Activated CD8-positive, alpha-beta memory T cell treated with anti-CD3 and anti-CD28 coated beads for 4 hours (primary cell): ENCODE data around the gene ERGIC1.

ENCODE experiments used
- DNase-seq, 2 donors: peaks; one replicate each; pipeline ENCODE4 v3.0.0-alpha.2; 2020; ENCODE audit warnings: low read depth in 2 of 2

Gene ERGIC1

GRCh38 chr5:172983542-172984243, 149.6 kb downstream of the ERGIC1 start, which contains the start of gene ATP6V0E1:
Gene ATP6V0E1 (plus strand): TSS chr5:172983771. CDS start chr5:172983861, 90 bp downstream.
- DNase-seq, result peak; percentile 85 to 90

- DNase-seq, result peak; percentile 33 to 56
These were observed 150.3 kb downstream of the ERGIC1 start for GRCh38 chr5:172984244-172984953.

- no peak for DNase-seq
These were observed 151.5 kb downstream of the ERGIC1 start for GRCh38 chr5:172985596-172985995.

GRCh38 chr5:172988276-172988675, 154.2 kb downstream of the ERGIC1 start:
- DNase-seq, result no peak

GRCh38 chr5:172990776-172991175, 156.7 kb downstream of the ERGIC1 start:
- DNase-seq, result no peak

GRCh38 chr5:172994405-172994804, 160.4 kb downstream of the ERGIC1 start:
- no peak for DNase-seq

- DNase-seq, result no peak
These were observed 165.4 kb downstream of the ERGIC1 start for GRCh38 chr5:172999372-172999973.

GRCh38 chr5:172999974-173000373, 165.9 kb downstream of the ERGIC1 start:
- DNase-seq, result no peak

- peak in 1 of 2 donors; percentile 10 for DNase-seq
These were observed 167.3 kb downstream of the ERGIC1 start for GRCh38 chr5:173001229-173001841.
